K562 (cell line): ENCODE data around the gene PRC1. TPM values are rescaled to one million over a fixed set of nuclear protein-coding genes. Genes with fewer than 3 reads are reported as not detected.

Experiments used
- ATAC-seq: fragments of 200-7000 bp; cut with Tn5 transposase; 3 replicates; pipeline ENCODE4 v1.9.1; 2020; ENCODE audit warnings: moderate library complexity
- BruUV-seq: library from RNA; stranded (reverse); fragments of 400-500 nt; replicated peaks from 2 replicates; lab custom pipeline; 2021; lab: Mats Ljungman, UMichigan
- CTCF ChIA-PET: fragments of 300-600 bp; formaldehyde crosslinking; extraction: SDS; loops from one replicate; lab custom pipeline; 2021; ENCODE audit warnings: low intra/inter-chr PET ratio; lab: Yijun Ruan, JAX
- POLR2A ChIA-PET: fragments of 300-600, 350-650 bp; sonication (Branson Sonifier 250); formaldehyde crosslinking; extraction: SDS; loops from one replicate; lab custom pipeline; 2021; ENCODE audit warnings: antibody characterized with exemption, inconsistent platforms; lab: Yijun Ruan, JAX
- DNase-seq, 4 experiments: peaks; one replicate each; pipeline versions ENCODE4 v3.0.0 to v3.0.0-alpha.2; 2011 to 2018; ENCODE audit warnings: low spot score in 3 of 4, mixed read lengths in 3 of 4; ENCODE audit errors: extremely low read depth in 1 of 4
- FAIRE-seq: peaks from 2 replicates; lab custom pipeline; 2011; peaks lifted over from hg19 to GRCh38; lab: Jason Lieb, UNC
- H2AFZ ChIP-seq: 2 replicates; pipeline ENCODE4 v1.6.0; 2011; ENCODE audit warnings: low read depth, low read length, control low read depth, inconsistent platforms
- H3K27ac ChIP-seq: fragments of 200-600 bp; 3 replicates; pipeline ENCODE4 v1.8.0; 2011; ENCODE audit warnings: low read depth, mild to moderate bottlenecking, control low read depth, inconsistent platforms, low read length, moderate library complexity, mixed read lengths; ENCODE audit errors: extremely low read depth
- H3K27me3 ChIP-seq, 2 experiments: fragments of 300-600 bp in 1 of 2; 2 replicates in 1 of 2; 3 replicates in 1 of 2; pipeline versions ENCODE4 v1.6.0 to v1.8.0; 2011; ENCODE audit warnings: inconsistent platforms in 2 of 2, low read length in 2 of 2, mild to moderate bottlenecking in 1 of 2, mixed read lengths in 1 of 2, moderate library complexity in 1 of 2; ENCODE audit not compliant: control insufficient read depth in 2 of 2, insufficient read depth in 2 of 2
- H3K36me3 ChIP-seq: fragments of 300-600 bp; 3 replicates; pipeline ENCODE4 v1.8.0; 2011; ENCODE audit warnings: mild to moderate bottlenecking, low read length, inconsistent platforms; ENCODE audit not compliant: control insufficient read depth, insufficient read depth
- H3K4me1 ChIP-seq, 2 experiments: fragments of 200-600 bp in 1 of 2; replicated peaks in 1 of 2; 2 replicates in 1 of 2; 3 replicates in 1 of 2; pipeline versions ENCODE4 v1.5.1 to v1.8.0; 2011; ENCODE audit warnings: inconsistent platforms in 2 of 2, low read length in 2 of 2, mild to moderate bottlenecking in 1 of 2, mixed read lengths in 1 of 2, moderate library complexity in 1 of 2; ENCODE audit not compliant: control insufficient read depth in 2 of 2, insufficient read depth in 2 of 2
- H3K4me2 ChIP-seq: 2 replicates; pipeline ENCODE4 v1.6.1; 2011; ENCODE audit warnings: low read length, control low read depth, inconsistent platforms, mixed read lengths; ENCODE audit not compliant: insufficient read depth
- H3K4me3 ChIP-seq: fragments of 200-600 bp; sonication (generic), shearing (Covaris generic); 2 replicates; pipeline ENCODE4 v1.5.1; 2016; ENCODE audit warnings: control low read depth, inconsistent platforms
- H3K79me2 ChIP-seq: fragments of 200-600 bp; 3 replicates; pipeline ENCODE4 v1.8.0; 2011; ENCODE audit warnings: low read length, inconsistent platforms; ENCODE audit not compliant: control insufficient read depth, insufficient read depth
- H3K9ac ChIP-seq, 2 experiments: 2 replicates each; pipeline versions ENCODE4 v1.6.0 to v1.6.1; 2011; ENCODE audit warnings: low read depth in 2 of 2, low read length in 2 of 2, control low read depth in 1 of 2, inconsistent platforms in 1 of 2, mild to moderate bottlenecking in 1 of 2, mixed read lengths in 1 of 2; ENCODE audit not compliant: insufficient read depth in 1 of 2
- H3K9me1 ChIP-seq: one replicate; pipeline ENCODE4 v1.6.0; 2011; ENCODE audit warnings: inconsistent platforms, mild to moderate bottlenecking, low read length, moderate library complexity; ENCODE audit not compliant: control insufficient read depth, insufficient read depth
- H3K9me3 ChIP-seq: replicated peaks from 2 replicates; pipeline ENCODE4 v1.5.1; 2011; ENCODE audit warnings: low read depth, low read length, inconsistent platforms; ENCODE audit not compliant: control insufficient read depth, insufficient read depth
- H4K20me1 ChIP-seq: replicated peaks from 2 replicates; pipeline ENCODE4 v1.6.1; 2011; ENCODE audit warnings: low read length, inconsistent platforms, mixed read lengths; ENCODE audit not compliant: control insufficient read depth, insufficient read depth
- CEBPB ChIP-seq: fragments of 450-650 bp; IDR thresholded peaks from 2 replicates; pipeline ENCODE4 v1.6.1; 2016; ENCODE audit warnings: missing genetic modification characterization, missing compliant biosample characterization
- CEBPG ChIP-seq, 3 experiments: fragments of 200-800 bp in 1 of 3; sonication (Bioruptor generic) in 1 of 3; sonication (generic) in 1 of 3; formaldehyde crosslinking in 1 of 3; IDR thresholded peaks in 2 of 3; conservative IDR thresholded peaks in 1 of 3; 2 replicates each; pipeline versions ENCODE4 v1.6.1 to v1.8.0; 2016 to 2022; ENCODE audit warnings: missing compliant biosample characterization in 2 of 3, missing genetic modification characterization in 2 of 3, mild to moderate bottlenecking in 1 of 3, missing genetic modification reagents in 1 of 3
- KDM4B ChIP-seq, 2 experiments: fragments of 450-650 bp in 1 of 2; sonication (generic) in 1 of 2; IDR thresholded peaks; 2 replicates each; pipeline ENCODE4 v1.6.1; 2016 to 2017; ENCODE audit warnings: borderline replicate concordance in 2 of 2, antibody characterized with exemption in 1 of 2, low read depth in 1 of 2, mild to moderate bottlenecking in 1 of 2
- SRSF1 ChIP-seq: fragments of 200-400 bp; formaldehyde crosslinking; IDR thresholded peaks from 2 replicates; pipeline ENCODE4 v1.6.1; 2017; ENCODE audit warnings: mild to moderate bottlenecking, low read depth, low read length, moderate library complexity
- WGBS: fragments of 100-300 bp; shearing (Covaris generic); methylation state at CpG from one replicate; pipeline ENCODE4 v1.1.6; 2016; ENCODE audit warnings: low coverage, mixed read lengths; ENCODE audit not compliant: insufficient coverage; ENCODE audit errors: missing lambda C conversion rate; 5-methylcytosine and 5-hydroxymethylcytosine counted together
- in situ Hi-C: fragments of 300-500 bp; cut with MboI; formaldehyde crosslinking; loops from 4 replicates; pipeline ENCODE4 v1.15.0; 2018; ENCODE audit warnings: inconsistent platforms, mixed read lengths
- intact Hi-C: fragments of 100-400 bp; cut with micrococcal nuclease; formaldehyde crosslinking; loops from 2 replicates; pipeline ENCODE4 v1.14.2; 2022
- polyA plus RNA-seq, 8 experiments: library from polyadenylated mRNA; depleted of rRNA in 4 of 8; stranded (reverse) in 5 of 8; unstranded in 3 of 8; fragments of >200 nt; fragmentation: Nextera tagmentation in 2 of 8; fragmentation: Illumina TruSeq in 1 of 8; extraction: Ambion mirVana in 2 of 8; extraction: Trizol in 1 of 8; gene quantifications; 2 replicates each; pipeline versions ENCODE4 v1.2.1 to v1.2.3, GENCODE V29; 2011 to 2014; ENCODE audit warnings: inconsistent platforms in 1 of 8, missing spikeins in 1 of 8
- total RNA-seq, 7 experiments: library from RNA; depleted of rRNA in 6 of 7; stranded (reverse); fragments of >200 nt in 6 of 7; fragmentation: Illumina TruSeq in 2 of 7; extraction: Trizol in 2 of 7; gene quantifications; 2 replicates each; pipeline versions ENCODE4 v1.2.1 to v1.2.3, GENCODE V29; 2011 to 2021; ENCODE audit warnings: low replicate concordance in 1 of 7
- TF ChIP-seq, protein P1 (sequence below): fragments of 450-650 bp; IDR thresholded peaks from 2 replicates; pipeline ENCODE4 v1.6.1; 2017; ENCODE audit warnings: antibody characterized with exemption, mild to moderate bottlenecking
- TF ChIP-seq, protein P2 (sequence below): fragments of 250-450 bp; sonication (Bioruptor Pico); IDR thresholded peaks from 2 replicates; pipeline ENCODE4 v1.4.0; 2020; ENCODE audit warnings: mild to moderate bottlenecking, moderate library complexity

The PRC1 gene
- total and polyA plus RNA-seq, 9 of the 15 experiments (the other 6 are each of a cell fraction or from before 2014, with no cell fraction given), result 156 to 391 (median 240) TPM

GRCh38 chr15:90982135-90982534 lies 12.2 kb downstream of the PRC1 start:
- Histone ChIP-seq H3K4me2 (no peak overlapping the region), H3K9me1 (no peaks in the 10 kb centered on the region), H3K27ac (no peak overlapping the region), H3K4me1 (peaks cover under 1 to 4% of the 10 kb centered on the region in 2 experiments; a peak in 2 of 5 replicates), H3K27me3 (no peaks in the 10 kb centered on the region), H4K20me1 (no peaks in the 10 kb centered on the region; the same call in 1 of the 2 replicates), H3K79me2 (peaks cover 46% of the 10 kb centered on the region), H3K4me3 (no peak overlapping the region), H3K9ac (no peak overlapping the region), H3K9me3 (no peaks in the 10 kb centered on the region), H2AFZ (no peak overlapping the region), H3K36me3 (peaks cover 89% of the 10 kb centered on the region)
- POLR2A ChIA-PET, result interaction anchor here (1.1 to 8.7 kb wide), 5 partner anchors 5 to 21 kb away, joined by 4 to 65 read pairs (median 4); no protein-coding TSS in a partner anchor
- ATAC-seq (no peak), DNase-seq (no peak), FAIRE-seq (no peak)
- CTCF ChIA-PET, result no interaction called here
- intact Hi-C loops, result no loop called here
- TF ChIP-seq KDM4B (IDR thresholded peaks at IDR 0.05; ENCODE audit: borderline replicate concordance in 2 of 2, low read depth in 1 of 2) (no peak), CEBPG (CRISPR knock-in tag; IDR thresholded peaks at IDR 0.05) (no peak), CEBPG (tag; conservative IDR thresholded peaks at IDR 0.05 in 1 of 2, IDR thresholded peaks at IDR 0.05 in 1 of 2) (peak; percentile 53 to 80), CEBPB (peak; percentile 78), SRSF1 (no peak)
- in situ Hi-C loops, result no loop called here
- 96% methylated on average over 5 of the region's 5 CpGs for WGBS
- BruUV-seq, result no TSS peak

GRCh38 chr15:90981681-90982080 lies 12.7 kb downstream of the PRC1 start:
- ATAC-seq (no peak), DNase-seq (no peak), FAIRE-seq (no peak)
- no peak overlapping the region for H3K4me3 ChIP-seq
- no peaks in the 10 kb centered on the region for H3K9me1 ChIP-seq
- H4K20me1 ChIP-seq, result no peaks in the 10 kb centered on the region; the same call in 1 of the 2 replicates
- H3K36me3 ChIP-seq, result peaks cover 91% of the 10 kb centered on the region
- in situ Hi-C loops (no loop called here), intact Hi-C loops (no loop called here)
- H2AFZ ChIP-seq, result no peak overlapping the region
- WGBS, result 89% methylated on average over 5 of the region's 6 CpGs
- H3K27ac ChIP-seq, result no peak overlapping the region
- no peaks in the 10 kb centered on the region for H3K4me1 ChIP-seq
- BruUV-seq, result no TSS peak
- ChIA-PET POLR2A (interaction anchor here (0.6 to 8.7 kb wide), 9 partner anchors 6 to 29 kb away, joined by 3 to 65 read pairs (median 4); no protein-coding TSS in a partner anchor), CTCF (no interaction called here)
- no peaks in the 10 kb centered on the region for H3K27me3 ChIP-seq
- H3K9me3 ChIP-seq, result no peaks in the 10 kb centered on the region
- no peak overlapping the region for H3K4me2 ChIP-seq
- no peak overlapping the region for H3K9ac ChIP-seq
- H3K79me2 ChIP-seq, result peaks cover 42% of the 10 kb centered on the region
- TF ChIP-seq, protein P1, sequence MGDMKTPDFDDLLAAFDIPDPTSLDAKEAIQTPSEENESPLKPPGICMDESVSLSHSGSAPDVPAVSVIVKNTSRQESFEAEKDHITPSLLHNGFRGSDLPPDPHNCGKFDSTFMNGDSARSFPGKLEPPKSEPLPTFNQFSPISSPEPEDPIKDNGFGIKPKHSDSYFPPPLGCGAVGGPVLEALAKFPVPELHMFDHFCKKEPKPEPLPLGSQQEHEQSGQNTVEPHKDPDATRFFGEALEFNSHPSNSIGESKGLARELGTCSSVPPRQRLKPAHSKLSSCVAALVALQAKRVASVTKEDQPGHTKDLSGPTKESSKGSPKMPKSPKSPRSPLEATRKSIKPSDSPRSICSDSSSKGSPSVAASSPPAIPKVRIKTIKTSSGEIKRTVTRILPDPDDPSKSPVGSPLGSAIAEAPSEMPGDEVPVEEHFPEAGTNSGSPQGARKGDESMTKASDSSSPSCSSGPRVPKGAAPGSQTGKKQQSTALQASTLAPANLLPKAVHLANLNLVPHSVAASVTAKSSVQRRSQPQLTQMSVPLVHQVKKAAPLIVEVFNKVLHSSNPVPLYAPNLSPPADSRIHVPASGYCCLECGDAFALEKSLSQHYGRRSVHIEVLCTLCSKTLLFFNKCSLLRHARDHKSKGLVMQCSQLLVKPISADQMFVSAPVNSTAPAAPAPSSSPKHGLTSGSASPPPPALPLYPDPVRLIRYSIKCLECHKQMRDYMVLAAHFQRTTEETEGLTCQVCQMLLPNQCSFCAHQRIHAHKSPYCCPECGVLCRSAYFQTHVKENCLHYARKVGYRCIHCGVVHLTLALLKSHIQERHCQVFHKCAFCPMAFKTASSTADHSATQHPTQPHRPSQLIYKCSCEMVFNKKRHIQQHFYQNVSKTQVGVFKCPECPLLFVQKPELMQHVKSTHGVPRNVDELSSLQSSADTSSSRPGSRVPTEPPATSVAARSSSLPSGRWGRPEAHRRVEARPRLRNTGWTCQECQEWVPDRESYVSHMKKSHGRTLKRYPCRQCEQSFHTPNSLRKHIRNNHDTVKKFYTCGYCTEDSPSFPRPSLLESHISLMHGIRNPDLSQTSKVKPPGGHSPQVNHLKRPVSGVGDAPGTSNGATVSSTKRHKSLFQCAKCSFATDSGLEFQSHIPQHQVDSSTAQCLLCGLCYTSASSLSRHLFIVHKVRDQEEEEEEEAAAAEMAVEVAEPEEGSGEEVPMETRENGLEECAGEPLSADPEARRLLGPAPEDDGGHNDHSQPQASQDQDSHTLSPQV, result no peak
- TF ChIP-seq, protein P2, sequence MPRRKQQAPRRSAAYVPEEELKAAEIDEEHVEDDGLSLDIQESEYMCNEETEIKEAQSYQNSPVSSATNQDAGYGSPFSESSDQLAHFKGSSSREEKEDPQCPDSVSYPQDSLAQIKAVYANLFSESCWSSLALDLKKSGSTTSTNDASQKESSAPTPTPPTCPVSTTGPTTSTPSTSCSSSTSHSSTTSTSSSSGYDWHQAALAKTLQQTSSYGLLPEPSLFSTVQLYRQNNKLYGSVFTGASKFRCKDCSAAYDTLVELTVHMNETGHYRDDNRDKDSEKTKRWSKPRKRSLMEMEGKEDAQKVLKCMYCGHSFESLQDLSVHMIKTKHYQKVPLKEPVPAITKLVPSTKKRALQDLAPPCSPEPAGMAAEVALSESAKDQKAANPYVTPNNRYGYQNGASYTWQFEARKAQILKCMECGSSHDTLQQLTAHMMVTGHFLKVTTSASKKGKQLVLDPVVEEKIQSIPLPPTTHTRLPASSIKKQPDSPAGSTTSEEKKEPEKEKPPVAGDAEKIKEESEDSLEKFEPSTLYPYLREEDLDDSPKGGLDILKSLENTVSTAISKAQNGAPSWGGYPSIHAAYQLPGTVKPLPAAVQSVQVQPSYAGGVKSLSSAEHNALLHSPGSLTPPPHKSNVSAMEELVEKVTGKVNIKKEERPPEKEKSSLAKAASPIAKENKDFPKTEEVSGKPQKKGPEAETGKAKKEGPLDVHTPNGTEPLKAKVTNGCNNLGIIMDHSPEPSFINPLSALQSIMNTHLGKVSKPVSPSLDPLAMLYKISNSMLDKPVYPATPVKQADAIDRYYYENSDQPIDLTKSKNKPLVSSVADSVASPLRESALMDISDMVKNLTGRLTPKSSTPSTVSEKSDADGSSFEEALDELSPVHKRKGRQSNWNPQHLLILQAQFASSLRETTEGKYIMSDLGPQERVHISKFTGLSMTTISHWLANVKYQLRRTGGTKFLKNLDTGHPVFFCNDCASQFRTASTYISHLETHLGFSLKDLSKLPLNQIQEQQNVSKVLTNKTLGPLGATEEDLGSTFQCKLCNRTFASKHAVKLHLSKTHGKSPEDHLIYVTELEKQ (CRISPR knock-in tag), result no peak
